Liver (tissue), 9 donors: ENCODE results near the gene JAZF1. TPM values are rescaled to one million over a fixed set of nuclear protein-coding genes. Genes with fewer than 3 reads are reported as not detected.

ENCODE experiments used
- DNase-seq: peaks from one replicate; pipeline ENCODE4 v3.0.0-alpha.2; 2017; ENCODE audit warnings: low spot score
- H3K27ac ChIP-seq, 2 donors: one replicate each; pipeline ENCODE4 v1.7.0; 2013; ENCODE audit warnings: inconsistent platforms in 2 of 2, low read length in 2 of 2, control low read depth in 1 of 2, low read depth in 1 of 2, mild to moderate bottlenecking in 1 of 2
- H3K27me3 ChIP-seq, 4 donors: one replicate each; pipeline versions ENCODE4 v1.6.1 to v1.7.0; 2013; ENCODE audit warnings: low read length in 3 of 4, inconsistent platforms in 1 of 4, mild to moderate bottlenecking in 1 of 4, moderate library complexity in 1 of 4; ENCODE audit not compliant: control insufficient read depth in 4 of 4, insufficient read depth in 4 of 4
- H3K36me3 ChIP-seq, 4 donors: one replicate each; pipeline versions ENCODE4 v1.6.1 to v1.7.0; 2013; ENCODE audit warnings: low read length in 3 of 4, mild to moderate bottlenecking in 3 of 4, low read depth in 1 of 4, moderate library complexity in 1 of 4; ENCODE audit not compliant: control insufficient read depth in 4 of 4, insufficient read depth in 3 of 4
- H3K4me1 ChIP-seq, 4 donors: one replicate each; pipeline versions ENCODE4 v1.6.1 to v1.7.0; 2013; ENCODE audit warnings: low read length in 3 of 4, mild to moderate bottlenecking in 3 of 4, moderate library complexity in 1 of 4; ENCODE audit not compliant: control insufficient read depth in 4 of 4, insufficient read depth in 4 of 4
- H3K4me3 ChIP-seq, 3 donors: one replicate each; pipeline versions ENCODE4 v1.6.1 to v1.7.0; 2013; ENCODE audit warnings: low read length in 3 of 3, control low read depth in 1 of 3, low read depth in 1 of 3, mild to moderate bottlenecking in 1 of 3
- H3K9ac ChIP-seq, 2 donors: one replicate each; pipeline ENCODE4 v1.7.0; 2013; ENCODE audit warnings: low read length in 2 of 2, mild to moderate bottlenecking in 2 of 2, moderate library complexity in 2 of 2, control low read depth in 1 of 2, low read depth in 1 of 2
- H3K9me3 ChIP-seq, 4 donors: one replicate each; pipeline versions ENCODE4 v1.6.1 to v1.7.0; 2013; ENCODE audit warnings: low read length in 3 of 4; ENCODE audit not compliant: control insufficient read depth in 4 of 4
- EGR1 ChIP-seq, 2 donors: IDR thresholded peaks; 2 replicates each; pipeline ENCODE4 v1.6.1; 2016 to 2018; ENCODE audit warnings: antibody characterized with exemption in 2 of 2, low read depth in 2 of 2
- FOXA1 ChIP-seq: IDR thresholded peaks from 2 replicates; pipeline ENCODE4 v1.6.1; 2016; ENCODE audit warnings: antibody characterized with exemption
- FOXA2 ChIP-seq: IDR thresholded peaks from 2 replicates; pipeline ENCODE4 v1.6.1; 2016; ENCODE audit warnings: antibody characterized with exemption
- GABPA ChIP-seq, 2 donors: IDR thresholded peaks in 1 of 2; conservative IDR thresholded peaks in 1 of 2; 2 replicates each; pipeline ENCODE4 v1.6.1; 2016; ENCODE audit warnings: antibody characterized with exemption in 2 of 2, mild to moderate bottlenecking in 1 of 2, moderate library complexity in 1 of 2
- HNF4A ChIP-seq, 2 donors: conservative IDR thresholded peaks; 2 replicates each; pipeline ENCODE4 v1.6.1; 2016; ENCODE audit warnings: antibody characterized with exemption in 2 of 2, mild to moderate bottlenecking in 2 of 2
- HNF4G ChIP-seq: IDR thresholded peaks from 2 replicates; pipeline ENCODE4 v1.6.1; 2016; ENCODE audit warnings: antibody characterized with exemption
- JUND ChIP-seq, 2 donors: IDR thresholded peaks; 2 replicates each; pipeline ENCODE4 v1.6.1; 2016; ENCODE audit warnings: antibody characterized with exemption in 2 of 2
- MAX ChIP-seq: IDR thresholded peaks from 2 replicates; pipeline ENCODE4 v1.6.1; 2016; ENCODE audit warnings: antibody characterized with exemption
- NR2F2 ChIP-seq: IDR thresholded peaks from 2 replicates; pipeline ENCODE4 v1.6.1; 2016; ENCODE audit warnings: antibody characterized with exemption
- RAD21 ChIP-seq, 2 donors: IDR thresholded peaks; 2 replicates each; pipeline ENCODE4 v1.6.1; 2016; ENCODE audit warnings: antibody characterized with exemption in 2 of 2, mild to moderate bottlenecking in 2 of 2
- REST ChIP-seq: IDR thresholded peaks from 2 replicates; pipeline ENCODE4 v1.6.1; 2016; ENCODE audit warnings: antibody characterized with exemption, mild to moderate bottlenecking
- RXRA ChIP-seq, 2 donors: IDR thresholded peaks; 2 replicates each; pipeline ENCODE4 v1.6.1; 2017 to 2018; ENCODE audit warnings: antibody characterized with exemption in 2 of 2, mild to moderate bottlenecking in 1 of 2
- SP1 ChIP-seq: IDR thresholded peaks from 2 replicates; pipeline ENCODE4 v1.6.1; 2018; ENCODE audit warnings: antibody characterized with exemption, mild to moderate bottlenecking
- TAF1 ChIP-seq: conservative IDR thresholded peaks from 2 replicates; pipeline ENCODE4 v1.6.1; 2016; ENCODE audit warnings: antibody characterized with exemption, mild to moderate bottlenecking
- YY1 ChIP-seq: IDR thresholded peaks from 2 replicates; pipeline ENCODE4 v1.6.1; 2016; ENCODE audit warnings: antibody characterized with exemption, mild to moderate bottlenecking
- ZBTB33 ChIP-seq: IDR thresholded peaks from 2 replicates; pipeline ENCODE4 v1.6.1; 2016; ENCODE audit warnings: antibody characterized with exemption
- WGBS: extraction: QIAGEN DNeasy Blood & Tissue Kit; methylation state at CpG from one replicate; pipeline ENCODE4 v1.1.7; 2013; 5-methylcytosine and 5-hydroxymethylcytosine counted together
- polyA plus RNA-seq, 2 donors: library from polyadenylated mRNA; stranded (reverse) in 1 of 2; unstranded in 1 of 2; fragments of 200-250 nt in 1 of 2; fragments of >200 nt in 1 of 2; fragmentation: Nextera tagmentation in 1 of 2; extraction: Ambion mirVana in 1 of 2; gene quantifications; one replicate each; pipeline versions ENCODE4 v1.2.1 to v1.2.3, GENCODE V29; 2013 to 2015
- total RNA-seq, 2 donors: library from RNA; depleted of rRNA; stranded (reverse); fragments of >200 nt; gene quantifications; one replicate each; pipeline ENCODE4 v1.2.3, GENCODE V29; 2014
- TF ChIP-seq, protein P1 (sequence below): IDR thresholded peaks from 2 replicates; pipeline ENCODE4 v1.6.1; 2016; ENCODE audit warnings: antibody characterized with exemption
- TF ChIP-seq, protein P2 (sequence below): fragments of 150-350 bp; IDR thresholded peaks from 2 replicates; pipeline ENCODE4 v1.5.1; 2017; ENCODE audit warnings: improper control_type of control experiment, low read depth, low read length; ENCODE audit not compliant: missing input control
- donor health status: healthy.
- donor health status: healthy.
- donor health status: healthy.
- donor health status: healthy.
- donor health status: healthy.

The JAZF1 gene
- total and polyA plus RNA-seq, 4 donors, result 2.7 to 17.8 (median 4.0) TPM

GRCh38 chr7:28055161-28055544 lies 125.4 kb downstream of the JAZF1 start:
- WGBS, result 86% methylated on average over 3 of the region's 3 CpGs
- no peak overlapping the region for H3K4me3 ChIP-seq
- no peaks in the 10 kb centered on the region for H3K36me3 ChIP-seq
- H3K9ac ChIP-seq, result no peak overlapping the region
- TF ChIP-seq RAD21 (IDR thresholded peaks at IDR 0.05) (no peak), REST (no peak), HNF4G (no peak), JUND (IDR thresholded peaks at IDR 0.05) (no peak), GABPA (IDR thresholded peaks at IDR 0.05 in 1 of 2, conservative IDR thresholded peaks at IDR 0.05 in 1 of 2) (no peak), EGR1 (IDR thresholded peaks at IDR 0.05; ENCODE audit: low read depth in 2 of 2) (no peak), MAX (no peak), HNF4A (conservative IDR thresholded peaks at IDR 0.05) (no peak), RXRA (IDR thresholded peaks at IDR 0.05) (no peak), FOXA1 (no peak), FOXA2 (no peak), YY1 (no peak), NR2F2 (no peak), TAF1 (no peak), SP1 (no peak), ZBTB33 (no peak)
- TF ChIP-seq, protein P1, sequence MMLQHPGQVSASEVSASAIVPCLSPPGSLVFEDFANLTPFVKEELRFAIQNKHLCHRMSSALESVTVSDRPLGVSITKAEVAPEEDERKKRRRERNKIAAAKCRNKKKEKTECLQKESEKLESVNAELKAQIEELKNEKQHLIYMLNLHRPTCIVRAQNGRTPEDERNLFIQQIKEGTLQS, result no peak
- TF ChIP-seq, protein P2, sequence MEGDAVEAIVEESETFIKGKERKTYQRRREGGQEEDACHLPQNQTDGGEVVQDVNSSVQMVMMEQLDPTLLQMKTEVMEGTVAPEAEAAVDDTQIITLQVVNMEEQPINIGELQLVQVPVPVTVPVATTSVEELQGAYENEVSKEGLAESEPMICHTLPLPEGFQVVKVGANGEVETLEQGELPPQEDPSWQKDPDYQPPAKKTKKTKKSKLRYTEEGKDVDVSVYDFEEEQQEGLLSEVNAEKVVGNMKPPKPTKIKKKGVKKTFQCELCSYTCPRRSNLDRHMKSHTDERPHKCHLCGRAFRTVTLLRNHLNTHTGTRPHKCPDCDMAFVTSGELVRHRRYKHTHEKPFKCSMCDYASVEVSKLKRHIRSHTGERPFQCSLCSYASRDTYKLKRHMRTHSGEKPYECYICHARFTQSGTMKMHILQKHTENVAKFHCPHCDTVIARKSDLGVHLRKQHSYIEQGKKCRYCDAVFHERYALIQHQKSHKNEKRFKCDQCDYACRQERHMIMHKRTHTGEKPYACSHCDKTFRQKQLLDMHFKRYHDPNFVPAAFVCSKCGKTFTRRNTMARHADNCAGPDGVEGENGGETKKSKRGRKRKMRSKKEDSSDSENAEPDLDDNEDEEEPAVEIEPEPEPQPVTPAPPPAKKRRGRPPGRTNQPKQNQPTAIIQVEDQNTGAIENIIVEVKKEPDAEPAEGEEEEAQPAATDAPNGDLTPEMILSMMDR, result no peak
- H3K27me3 ChIP-seq, result no peaks in the 10 kb centered on the region
- no peaks in the 10 kb centered on the region for H3K4me1 ChIP-seq
- DNase-seq, result no peak
- H3K9me3 ChIP-seq, result no peaks in the 10 kb centered on the region
- no peak overlapping the region for H3K27ac ChIP-seq
